UCSD-AML1 (cell line): ENCODE measurements around the gene STAT3.
"Not testable (repeated sequence)": the region's sequence is repeated elsewhere in the genome, so short reads cannot be mapped to it uniquely, and the experiment has no call there.

Source experiments
- DNase-seq: peaks from one replicate; lab custom pipeline; 2025; ENCODE audit not compliant: unreplicated experiment; lab: John Stamatoyannopoulos, UW

STAT3 gene

DNA sequence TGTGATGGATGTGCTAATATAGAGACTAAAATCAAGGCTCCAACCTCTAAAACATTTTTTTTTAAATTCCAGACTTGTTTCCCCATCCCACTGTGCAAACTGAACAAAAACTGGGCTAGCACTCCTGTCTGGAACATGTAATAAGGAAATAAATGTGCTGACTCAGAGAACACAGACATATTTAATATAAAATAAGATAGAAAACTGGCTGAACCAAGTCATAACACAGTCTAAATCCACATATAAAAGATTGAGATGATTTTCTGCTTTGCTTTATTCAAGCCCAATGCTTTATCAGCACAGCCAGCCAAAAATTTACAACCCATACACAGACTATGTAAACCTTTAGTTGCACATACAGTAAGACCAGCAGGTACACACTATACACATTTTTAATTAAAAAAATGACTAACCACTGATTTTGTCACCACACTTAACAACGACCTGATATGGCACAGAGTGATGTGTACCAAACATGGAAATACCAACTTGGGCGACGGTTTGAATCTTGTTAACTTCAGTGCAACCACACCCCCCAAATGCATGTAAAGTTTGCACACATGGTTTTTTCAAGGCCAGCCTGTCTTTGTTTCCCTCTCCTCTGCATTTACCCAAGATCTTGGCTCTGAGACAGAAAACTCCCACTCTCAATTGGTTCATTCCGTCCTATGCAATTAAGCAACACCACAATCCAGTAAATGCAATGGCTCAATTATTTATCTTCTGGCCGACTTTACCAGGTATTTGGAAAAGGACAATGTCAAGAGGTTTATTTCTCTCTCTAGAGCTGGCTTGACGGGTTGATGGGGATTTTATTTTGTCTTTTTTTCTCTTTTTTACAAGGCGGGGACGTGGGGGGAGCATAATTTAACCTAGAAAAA, 1.2 kb downstream of the STAT3 start:
- DNase-seq: no peak

DNA sequence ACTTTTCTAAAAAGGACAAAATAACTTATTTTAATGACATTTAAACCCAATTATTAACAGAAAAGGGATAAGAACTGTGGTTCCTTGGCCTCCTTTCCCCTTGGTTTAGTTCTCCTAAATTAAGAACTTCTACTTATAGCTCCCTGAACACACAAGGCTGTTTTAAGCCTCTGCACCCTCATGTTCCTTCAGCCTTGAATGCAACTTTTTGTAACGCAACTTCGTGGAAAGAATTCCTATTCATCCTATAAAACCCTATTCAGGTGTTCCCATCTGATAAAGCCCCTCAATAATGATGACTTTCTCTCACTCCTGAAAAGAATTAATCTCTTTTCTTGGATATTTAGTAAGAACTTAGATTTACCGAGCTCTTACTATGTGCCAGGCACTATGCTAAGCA, 6.3 kb downstream of the STAT3 start:
- DNase-seq: no peak

DNA sequence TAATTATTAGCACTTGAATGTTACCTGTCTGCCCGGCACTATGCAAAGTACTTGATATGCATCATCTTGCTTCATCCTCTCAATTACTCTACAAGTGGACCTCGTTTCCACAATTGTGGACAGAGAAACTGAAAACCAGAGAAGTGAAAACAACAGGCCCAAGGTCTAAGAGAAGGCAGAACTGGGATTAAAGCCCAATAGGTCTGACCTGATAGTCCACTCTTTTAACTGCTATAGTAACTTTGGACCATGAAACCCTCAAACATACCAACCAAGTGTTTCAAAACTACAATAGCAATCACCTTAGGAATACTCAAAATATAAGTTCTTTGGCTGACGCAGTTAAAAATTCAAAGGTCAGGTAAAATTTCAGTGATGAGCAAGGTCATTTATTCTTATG, 7.3 kb downstream of the STAT3 start:
- no peak for DNase-seq

DNA sequence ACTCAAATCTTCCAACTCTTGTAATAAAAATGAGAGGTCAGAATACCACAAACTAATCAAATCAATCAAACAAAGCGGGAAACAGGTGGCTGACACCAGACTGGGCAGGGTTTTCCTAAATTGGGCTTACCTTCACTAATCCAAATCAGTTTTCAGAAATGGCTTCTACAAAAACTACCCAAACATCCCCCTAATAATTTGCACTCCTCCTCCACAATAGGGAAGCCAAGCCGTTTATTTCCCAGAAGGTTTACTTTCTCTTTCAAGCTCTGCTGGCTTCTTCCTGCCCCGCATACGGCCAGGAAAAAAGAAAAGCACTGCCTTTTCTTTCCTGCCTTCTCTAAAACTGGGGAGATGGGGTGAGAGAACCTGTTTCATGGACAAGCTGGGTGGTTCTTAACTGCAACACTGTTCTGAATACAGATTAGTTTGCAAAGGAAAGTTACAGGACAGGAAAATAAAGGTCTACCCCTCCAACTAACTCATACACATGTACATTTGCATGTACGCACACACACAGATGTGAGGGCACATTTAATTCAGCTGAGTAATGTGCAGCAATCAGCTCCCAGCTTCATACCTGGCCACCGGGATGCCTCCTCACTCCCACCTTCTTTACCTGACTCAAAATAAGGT, 9.2 kb downstream of the STAT3 start:
- no peak for DNase-seq

DNA sequence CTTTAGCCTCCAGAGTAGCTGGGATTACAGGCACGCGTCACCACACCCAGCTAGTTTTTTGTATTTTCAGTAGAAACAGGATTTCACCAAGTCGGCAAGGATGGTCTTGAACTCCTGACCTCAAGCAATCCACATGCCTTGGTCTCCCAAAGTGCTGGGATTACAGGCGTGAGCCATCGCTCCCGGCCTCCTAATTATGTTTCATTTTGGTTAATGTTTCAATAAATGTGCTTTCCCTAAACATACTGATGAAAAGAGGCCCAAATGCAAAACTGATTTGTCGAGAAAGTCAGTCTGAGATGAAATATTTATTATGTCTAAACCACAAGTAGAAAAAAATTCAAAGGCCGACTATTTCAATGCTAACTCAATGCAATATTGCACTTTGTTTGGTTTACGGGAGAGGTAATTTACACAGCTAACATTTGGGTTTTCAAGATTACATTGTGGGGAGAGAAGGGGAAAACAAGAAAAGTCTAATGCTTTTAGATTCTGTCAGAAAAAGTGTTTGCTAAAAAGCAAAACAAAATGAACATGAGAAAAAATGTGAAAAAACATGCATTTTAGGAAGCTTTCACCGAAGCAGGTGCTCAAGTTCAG, 9.8 kb downstream of the STAT3 start:
- DNase-seq: no peak

- DNase-seq: no peak
These were observed 14.3 kb downstream of the STAT3 start for GRCh38 chr17:42373896-42374295.

GRCh38 chr17:42372142-42372541, 16.1 kb downstream of the STAT3 start:
- DNase-seq: no peak

DNA sequence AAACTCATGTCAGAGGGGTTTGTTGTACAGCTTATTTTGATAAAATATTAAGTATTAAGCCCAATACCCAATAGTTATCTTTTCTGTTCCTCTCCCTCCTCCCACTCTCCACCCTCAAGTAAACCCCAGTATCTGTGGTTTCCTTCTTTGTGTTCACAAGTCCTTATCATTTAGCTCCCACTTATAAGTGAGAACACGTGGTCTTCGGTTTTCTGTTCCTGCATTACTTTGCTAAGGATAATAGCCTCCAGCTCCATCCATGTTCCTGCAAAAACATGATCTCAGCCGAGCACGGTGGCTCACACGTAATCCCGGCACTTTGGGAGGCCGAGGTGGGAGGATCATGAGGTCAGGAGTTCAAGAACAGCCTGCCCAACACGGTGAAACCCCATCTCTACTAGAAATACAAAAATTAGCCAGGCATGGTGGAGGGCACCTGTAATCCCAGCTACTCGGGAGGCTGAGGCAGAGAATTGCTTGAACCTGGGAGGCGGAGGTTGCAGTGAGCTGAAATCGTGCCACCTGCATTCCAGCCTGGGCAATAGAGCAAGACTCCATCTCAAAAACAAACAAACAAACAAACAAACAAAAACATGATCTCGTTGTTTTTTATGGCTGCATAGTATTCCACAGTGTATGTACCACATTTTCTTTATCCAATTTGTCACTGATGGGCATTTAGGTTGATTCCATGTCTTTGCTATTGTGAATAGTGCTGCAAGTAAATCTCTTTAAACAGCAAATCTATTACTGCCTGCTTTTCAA, 19.3 kb downstream of the STAT3 start:
- DNase-seq: not testable (repeated sequence)

- DNase-seq: not testable (repeated sequence)
These were observed 19.9 kb downstream of the STAT3 start for GRCh38 chr17:42368310-42368709.

DNA sequence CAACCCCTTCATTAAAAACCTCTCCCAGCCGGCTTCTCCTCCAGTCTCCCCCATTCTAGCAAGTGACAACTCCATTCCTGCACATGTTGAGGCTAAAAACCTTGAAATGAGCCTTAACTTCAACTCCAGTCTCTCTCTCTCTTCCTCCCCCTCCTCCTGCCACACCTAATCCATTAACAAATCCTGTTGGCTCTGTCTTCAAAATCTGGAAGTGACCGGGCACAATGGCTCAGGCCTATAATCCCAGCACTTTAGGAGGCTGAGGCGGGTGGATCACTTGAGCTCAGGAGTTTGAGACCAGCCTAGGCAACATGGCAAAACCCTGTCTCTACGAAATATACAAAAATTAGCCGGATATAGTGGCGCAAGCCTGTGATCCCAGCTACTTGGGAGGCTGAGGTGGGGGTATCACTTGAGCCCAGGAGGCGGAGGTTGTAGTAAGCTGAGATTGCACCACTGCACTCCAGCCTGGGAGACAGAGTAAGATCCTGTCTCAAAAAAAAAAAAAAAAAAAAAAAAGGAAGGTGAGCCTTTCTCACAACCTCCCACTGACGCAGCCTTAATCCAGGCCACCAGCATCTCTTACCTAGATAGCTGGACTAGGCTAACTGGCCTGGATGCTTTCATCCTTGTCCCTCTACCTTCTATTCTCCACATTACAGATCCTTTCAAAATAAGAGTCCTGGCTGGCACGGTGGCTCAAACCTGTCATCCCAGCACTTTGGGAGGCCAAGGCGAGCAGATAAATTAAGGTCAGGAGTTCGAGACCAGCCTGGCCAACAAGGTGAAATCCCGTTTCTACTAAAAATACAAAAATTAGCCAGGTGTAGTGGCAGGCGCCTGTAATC, 21.8 kb downstream of the STAT3 start:
- DNase-seq: not testable (repeated sequence)

- DNase-seq: no peak
These were observed 23.1 kb downstream of the STAT3 start for GRCh38 chr17:42365136-42365535.

DNA sequence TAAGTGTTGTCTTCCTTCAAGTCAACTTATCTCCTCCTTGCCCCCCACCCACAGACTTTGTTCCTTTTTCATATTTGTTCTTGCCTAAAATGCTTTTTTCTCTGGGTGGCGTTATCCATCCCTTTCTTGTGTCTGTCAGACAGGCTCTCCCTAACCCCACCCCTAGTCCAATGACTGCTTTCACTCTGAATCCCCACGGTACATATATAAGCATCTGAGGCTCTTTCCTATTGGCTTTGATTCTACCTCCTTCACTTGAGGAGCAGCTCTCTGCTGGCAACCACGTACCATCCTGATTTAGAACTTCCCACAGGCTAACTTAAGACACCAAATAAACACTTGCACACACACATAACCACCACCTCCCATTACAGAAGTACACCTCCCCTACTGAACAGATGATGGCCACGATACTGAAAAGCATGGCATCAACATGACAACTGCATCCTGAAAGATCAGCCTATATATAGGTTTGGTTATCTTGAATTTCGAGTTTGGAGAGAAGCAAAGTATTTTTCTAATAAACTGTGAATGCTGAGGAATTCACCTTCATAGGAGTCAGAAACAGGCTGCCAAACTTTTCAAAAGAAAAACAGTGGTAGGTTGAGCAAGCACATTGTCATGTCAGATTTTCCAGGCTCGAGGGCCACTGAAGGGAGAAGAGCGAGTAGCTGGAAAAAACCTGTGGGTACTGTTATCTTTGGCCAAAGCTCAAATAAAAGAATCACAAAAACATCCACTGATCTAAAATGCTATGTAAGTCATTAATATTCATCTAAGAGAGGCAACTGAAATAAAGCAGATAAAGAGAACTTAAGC, 24.3 kb downstream of the STAT3 start:
- DNase-seq: no peak

GRCh38 chr17:42363231-42363630, 25.0 kb downstream of the STAT3 start:
- DNase-seq: no peak

- no peak for DNase-seq
These were observed 25.8 kb downstream of the STAT3 start for GRCh38 chr17:42362245-42362961.

- DNase-seq: no peak
These were observed 26.5 kb downstream of the STAT3 start for GRCh38 chr17:42361781-42362186.

DNA sequence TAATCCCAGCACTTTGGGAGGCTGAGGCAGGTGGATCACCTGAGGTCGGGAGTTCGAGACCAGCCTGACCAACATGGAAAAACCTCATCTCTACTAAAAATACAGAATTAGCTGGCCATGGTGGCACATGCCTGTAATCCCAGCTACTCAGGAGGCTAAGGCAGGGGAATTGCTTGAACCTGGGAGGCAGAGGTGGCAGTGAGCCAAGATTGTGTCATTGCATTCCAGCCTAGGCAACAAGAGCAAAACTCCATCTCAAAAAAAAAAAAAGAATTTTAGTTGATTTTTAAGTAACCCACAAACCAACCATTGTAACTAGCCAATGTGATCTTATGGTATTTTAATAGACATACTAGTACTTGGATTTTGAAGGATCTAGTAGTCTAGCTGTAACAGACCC, 27.9 kb downstream of the STAT3 start:
- DNase-seq: not testable (repeated sequence)

- no peak for DNase-seq
These were observed 29.1 kb downstream of the STAT3 start for GRCh38 chr17:42359133-42359532.

GRCh38 chr17:42358434-42358833, 29.8 kb downstream of the STAT3 start:
- DNase-seq: no peak
